Stimulated activated CD4-positive, alpha-beta T cell treated with anti-CD3 and anti-CD28 coated beads, Interleukin-1b, Interleukin-23, amount 100 ng/mL, for 24 hours (primary cell): ENCODE results near the gene MAD1L1.
"Not testable (repeated sequence)": the region's sequence is repeated elsewhere in the genome, so short reads cannot be mapped to it uniquely, and the experiment has no call there.

Experiments
- DNase-seq, 4 experiments: peaks; one replicate each; pipeline ENCODE4 v3.0.0-alpha.2; 2020; ENCODE audit warnings: low read depth in 4 of 4, low spot score in 1 of 4

Gene MAD1L1

GRCh38 chr7:2232766-2233520 lies at the start of gene MAD1L1:
MAD1L1 (minus strand) TSS chr7:2232945; CDS start chr7:2230133, 2,812 bp downstream.
- DNase-seq, result peak; percentile 61 to 82 (median 80)

- DNase-seq, result no peak
These were observed 49.5 kb upstream of the MAD1L1 start for GRCh38 chr7:2282185-2282751.

- no peak for DNase-seq
These were observed 48.8 kb upstream of the MAD1L1 start for GRCh38 chr7:2281541-2281940.

GRCh38 chr7:2280424-2280823 lies 47.7 kb upstream of the MAD1L1 start:
- DNase-seq, result no peak

- no peak for DNase-seq
These were observed 47.2 kb upstream of the MAD1L1 start for GRCh38 chr7:2279896-2280295.

- no peak for DNase-seq
These were observed 45.3 kb upstream of the MAD1L1 start for GRCh38 chr7:2278026-2278425.

- no peak for DNase-seq
These were observed 43.4 kb upstream of the MAD1L1 start for GRCh38 chr7:2276107-2276506.

GRCh38 chr7:2275101-2275500 lies 42.4 kb upstream of the MAD1L1 start:
- no peak for DNase-seq

GRCh38 chr7:2274666-2275065 lies 41.9 kb upstream of the MAD1L1 start:
- DNase-seq, result no peak

- no peak for DNase-seq
These were observed 41.1 kb upstream of the MAD1L1 start for GRCh38 chr7:2273866-2274265.

GRCh38 chr7:2272031-2272430 lies 39.3 kb upstream of the MAD1L1 start:
- no peak for DNase-seq

GRCh38 chr7:2271273-2272026 lies 38.7 kb upstream of the MAD1L1 start:
- no peak for DNase-seq

GRCh38 chr7:2270495-2270894 lies 37.8 kb upstream of the MAD1L1 start:
- DNase-seq, result no peak

- no peak for DNase-seq
These were observed 37.3 kb upstream of the MAD1L1 start for GRCh38 chr7:2269991-2270460.

- not testable (repeated sequence) for DNase-seq
These were observed 36.6 kb upstream of the MAD1L1 start for GRCh38 chr7:2269089-2269990.

GRCh38 chr7:2266911-2267310 lies 34.2 kb upstream of the MAD1L1 start:
- DNase-seq, result no peak

GRCh38 chr7:2264158-2264557 lies 31.4 kb upstream of the MAD1L1 start:
- no peak for DNase-seq

- DNase-seq, result no peak
These were observed 30.4 kb upstream of the MAD1L1 start for GRCh38 chr7:2263176-2263575.

GRCh38 chr7:2261611-2262010 lies 28.9 kb upstream of the MAD1L1 start:
- DNase-seq, result no peak

- no peak for DNase-seq
These were observed 28.1 kb upstream of the MAD1L1 start for GRCh38 chr7:2260820-2261219.

- DNase-seq, result no peak
These were observed 26.7 kb upstream of the MAD1L1 start for GRCh38 chr7:2259480-2259879.
